ENCODE measurements around the gene CRYGA. TPM values are rescaled to one million over a fixed set of nuclear protein-coding genes. Genes with fewer than 3 reads are reported as not detected.
"Not testable (repeated sequence)": the region's sequence is repeated elsewhere in the genome, so short reads cannot be mapped to it uniquely, and the experiment has no call there.

Gene CRYGA
- total RNA-seq, 4 donors from 2014 or later: not detected

DNA sequence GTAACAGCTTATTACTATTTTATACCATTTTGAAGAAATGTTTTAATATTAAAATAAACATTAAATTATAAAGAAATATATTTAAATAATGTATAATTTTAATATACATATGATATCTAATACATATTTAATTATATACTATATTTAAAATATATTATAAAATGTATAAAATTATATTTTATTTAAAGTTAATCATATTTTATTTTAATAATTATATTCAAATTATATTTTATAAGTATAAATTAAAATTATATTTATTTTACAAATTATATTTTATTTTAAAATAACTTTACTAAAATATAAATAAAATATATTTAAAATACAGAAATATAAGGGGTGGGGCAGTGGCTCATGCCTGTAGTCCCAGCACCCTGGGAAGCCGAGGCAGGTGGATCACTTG is 41.1 kb downstream of the CRYGA start:
- TF ChIP-seq, protein P1, sequence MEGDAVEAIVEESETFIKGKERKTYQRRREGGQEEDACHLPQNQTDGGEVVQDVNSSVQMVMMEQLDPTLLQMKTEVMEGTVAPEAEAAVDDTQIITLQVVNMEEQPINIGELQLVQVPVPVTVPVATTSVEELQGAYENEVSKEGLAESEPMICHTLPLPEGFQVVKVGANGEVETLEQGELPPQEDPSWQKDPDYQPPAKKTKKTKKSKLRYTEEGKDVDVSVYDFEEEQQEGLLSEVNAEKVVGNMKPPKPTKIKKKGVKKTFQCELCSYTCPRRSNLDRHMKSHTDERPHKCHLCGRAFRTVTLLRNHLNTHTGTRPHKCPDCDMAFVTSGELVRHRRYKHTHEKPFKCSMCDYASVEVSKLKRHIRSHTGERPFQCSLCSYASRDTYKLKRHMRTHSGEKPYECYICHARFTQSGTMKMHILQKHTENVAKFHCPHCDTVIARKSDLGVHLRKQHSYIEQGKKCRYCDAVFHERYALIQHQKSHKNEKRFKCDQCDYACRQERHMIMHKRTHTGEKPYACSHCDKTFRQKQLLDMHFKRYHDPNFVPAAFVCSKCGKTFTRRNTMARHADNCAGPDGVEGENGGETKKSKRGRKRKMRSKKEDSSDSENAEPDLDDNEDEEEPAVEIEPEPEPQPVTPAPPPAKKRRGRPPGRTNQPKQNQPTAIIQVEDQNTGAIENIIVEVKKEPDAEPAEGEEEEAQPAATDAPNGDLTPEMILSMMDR (IDR thresholded peaks at IDR 0.05): no peak
- TF ChIP-seq POLR2AphosphoS5 (IDR thresholded peaks at IDR 0.05): no peak
- TF ChIP-seq POLR2A (IDR thresholded peaks at IDR 0.05): no peak
- TF ChIP-seq EP300 (IDR thresholded peaks at IDR 0.05): no peak
- H3K4me1 ChIP-seq: peaks cover 8% of the 10 kb centered on the region
- 95% methylated on average over 1 of the region's 1 CpG for WGBS
- peaks cover 31% of the 10 kb centered on the region for H3K27me3 ChIP-seq
- no peak overlapping the region for H3K27ac ChIP-seq
- H3K4me3 ChIP-seq: no peak overlapping the region
- H3K9me3 ChIP-seq: no peaks in the 10 kb centered on the region
- DNase-seq (ENCODE audit: low spot score in 2 of 2): no peak
- H3K36me3 ChIP-seq: no peaks in the 10 kb centered on the region

DNA sequence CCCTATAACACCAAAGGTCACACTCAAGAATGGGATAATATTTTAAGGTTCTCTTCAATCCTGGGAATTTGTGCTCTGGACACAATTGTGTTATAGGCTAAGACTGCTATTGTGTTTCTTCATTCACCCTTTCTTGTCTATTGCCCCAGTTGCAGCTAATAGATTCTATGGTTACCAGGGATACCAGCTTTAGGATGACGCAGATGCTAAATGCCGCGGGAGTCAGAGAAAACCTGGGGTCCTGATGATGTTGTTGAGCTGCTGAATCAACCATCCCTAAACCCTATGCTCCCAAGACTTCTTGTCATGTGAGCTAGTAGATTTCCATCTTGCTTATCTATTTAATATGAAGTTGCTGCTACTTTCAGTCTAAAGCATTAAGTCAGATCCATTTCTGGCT is 44.5 kb downstream of the CRYGA start:
- Histone ChIP-seq H3K36me3 (no peaks in the 10 kb centered on the region), H3K9me3 (no peaks in the 10 kb centered on the region), H3K27ac (no peak overlapping the region), H3K27me3 (peaks cover 5% of the 10 kb centered on the region), H3K4me3 (no peak overlapping the region), H3K4me1 (peaks cover under 1% of the 10 kb centered on the region)
- DNase-seq (ENCODE audit: low spot score in 2 of 2): no peak
- TF ChIP-seq EP300 (IDR thresholded peaks at IDR 0.05) (no peak), POLR2AphosphoS5 (IDR thresholded peaks at IDR 0.05) (no peak), POLR2A (IDR thresholded peaks at IDR 0.05) (no peak)
- TF ChIP-seq, protein P1 (IDR thresholded peaks at IDR 0.05): no peak
- WGBS: 94% methylated on average over 3 of the region's 3 CpGs

DNA sequence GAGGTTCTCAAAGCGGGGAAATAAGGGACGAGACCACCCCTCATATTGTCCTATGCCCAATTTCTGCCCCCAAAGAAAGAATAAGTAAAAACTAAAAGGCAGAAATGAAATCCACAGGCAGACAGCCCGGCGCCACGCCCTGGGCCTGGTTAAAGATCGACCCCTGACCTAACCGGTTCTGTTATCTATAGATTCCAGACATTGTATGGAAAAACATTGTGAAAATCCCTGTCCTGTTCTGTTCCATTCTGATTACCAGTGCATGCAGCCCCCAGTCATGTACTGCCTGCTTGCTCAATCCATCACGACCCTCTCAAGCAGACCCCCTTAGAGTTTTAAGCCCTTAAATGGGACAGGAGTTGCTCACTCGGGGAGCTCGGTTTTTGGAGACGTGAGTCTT is 46.0 kb downstream of the CRYGA start:
- H3K4me1 ChIP-seq; H3K4me3 ChIP-seq; H3K36me3 ChIP-seq; DNase-seq (ENCODE audit: low spot score in 2 of 2); H3K27ac ChIP-seq; H3K9me3 ChIP-seq: not testable (repeated sequence)
- H3K27me3 ChIP-seq: peaks cover 12% of the 10 kb centered on the region
- WGBS: 92% methylated on average over 11 of the region's 11 CpGs

GRCh38 chr2:208112969-208113368 is 50.4 kb downstream of the CRYGA start:
- no peak overlapping the region for H3K4me3 ChIP-seq
- peaks cover 9% of the 10 kb centered on the region for H3K4me1 ChIP-seq
- H3K36me3 ChIP-seq: no peaks in the 10 kb centered on the region
- H3K27me3 ChIP-seq: peaks cover 15% of the 10 kb centered on the region
- 51% methylated on average over 7 of the region's 7 CpGs for WGBS
- TF ChIP-seq POLR2A (IDR thresholded peaks at IDR 0.05) (no peak), EP300 (IDR thresholded peaks at IDR 0.05) (no peak), POLR2AphosphoS5 (IDR thresholded peaks at IDR 0.05) (no peak)
- TF ChIP-seq, protein P1 (IDR thresholded peaks at IDR 0.05): no peak
- no peak overlapping the region for H3K27ac ChIP-seq
- DNase-seq (ENCODE audit: low spot score in 2 of 2): no peak
- H3K9me3 ChIP-seq: no peaks in the 10 kb centered on the region

DNA sequence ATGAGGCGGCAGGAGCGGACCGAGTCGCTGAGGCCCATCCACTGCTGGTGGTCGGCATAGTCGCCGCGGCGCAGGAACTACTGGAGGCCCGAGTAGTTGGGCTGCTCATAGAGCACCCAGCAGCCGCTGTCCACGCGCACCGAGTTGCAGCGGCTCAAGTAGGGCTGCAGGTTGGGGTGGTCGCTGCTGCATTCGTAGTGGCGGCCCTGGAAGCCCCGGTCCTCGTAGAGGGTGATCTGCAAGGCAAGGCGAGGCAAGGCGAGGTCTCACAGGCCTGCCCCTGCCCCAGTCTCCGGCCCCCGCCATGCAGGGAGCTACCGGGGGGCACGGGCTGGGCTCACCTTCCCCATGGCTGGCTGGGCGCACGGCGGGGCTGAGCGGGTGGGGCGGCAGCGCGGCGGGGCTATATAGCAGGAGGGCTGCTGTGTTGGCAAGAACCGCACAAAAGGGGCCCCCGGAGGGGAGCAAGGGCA is 51.1 kb downstream of the CRYGA start:
- WGBS: 12% methylated on average over 16 of the region's 36 CpGs
- peaks cover 15% of the 10 kb centered on the region for H3K27me3 ChIP-seq
- H3K36me3 ChIP-seq; H3K4me1 ChIP-seq; H3K27ac ChIP-seq; H3K4me3 ChIP-seq; H3K9me3 ChIP-seq; DNase-seq (ENCODE audit: low spot score in 2 of 2): not testable (repeated sequence)

Other genes starting within 250 kb of the CRYGA start
- 10 to 100 TPM; 14.9 to 28.3 (median 21.0) TPM for gene PLEKHM3, start 138.1 kb downstream of the CRYGA start, total RNA-seq
- gene CRYGD, start 39.1 kb downstream of the CRYGA start, total RNA-seq: not detected
- gene CRYGC, start 33.8 kb downstream of the CRYGA start, total RNA-seq: not detected
- not detected for gene CRYGB, start 17.4 kb downstream of the CRYGA start, total RNA-seq
- gene C2orf80, start 26.4 kb upstream of the CRYGA start, total RNA-seq: not detected
- gene IDH1, start 91.5 kb upstream of the CRYGA start, total RNA-seq: 10 to 100 TPM; 38.4 to 58.3 (median 43.9) TPM
- gene PIKFYVE, start 102.7 kb upstream of the CRYGA start, total RNA-seq: 10 to 100 TPM; 25.0 to 55.9 (median 26.7) TPM
- under 1 TPM in 1 of 4 donors, not detected in 3; 0.56 TPM for gene PTH2R, start 243.2 kb upstream of the CRYGA start, total RNA-seq

Data from suprapubic skin (tissue), 4 donors.